NCI-H345 (cell line): ENCODE measurements around the gene UQCR10.
"Not testable (repeated sequence)": the region's sequence is repeated elsewhere in the genome, so short reads cannot be mapped to it uniquely, and the experiment has no call there.

Source experiments
- DNase-seq: peaks from one replicate; lab custom pipeline; 2025; lab: John Stamatoyannopoulos, UW

The UQCR10 gene

DNA sequence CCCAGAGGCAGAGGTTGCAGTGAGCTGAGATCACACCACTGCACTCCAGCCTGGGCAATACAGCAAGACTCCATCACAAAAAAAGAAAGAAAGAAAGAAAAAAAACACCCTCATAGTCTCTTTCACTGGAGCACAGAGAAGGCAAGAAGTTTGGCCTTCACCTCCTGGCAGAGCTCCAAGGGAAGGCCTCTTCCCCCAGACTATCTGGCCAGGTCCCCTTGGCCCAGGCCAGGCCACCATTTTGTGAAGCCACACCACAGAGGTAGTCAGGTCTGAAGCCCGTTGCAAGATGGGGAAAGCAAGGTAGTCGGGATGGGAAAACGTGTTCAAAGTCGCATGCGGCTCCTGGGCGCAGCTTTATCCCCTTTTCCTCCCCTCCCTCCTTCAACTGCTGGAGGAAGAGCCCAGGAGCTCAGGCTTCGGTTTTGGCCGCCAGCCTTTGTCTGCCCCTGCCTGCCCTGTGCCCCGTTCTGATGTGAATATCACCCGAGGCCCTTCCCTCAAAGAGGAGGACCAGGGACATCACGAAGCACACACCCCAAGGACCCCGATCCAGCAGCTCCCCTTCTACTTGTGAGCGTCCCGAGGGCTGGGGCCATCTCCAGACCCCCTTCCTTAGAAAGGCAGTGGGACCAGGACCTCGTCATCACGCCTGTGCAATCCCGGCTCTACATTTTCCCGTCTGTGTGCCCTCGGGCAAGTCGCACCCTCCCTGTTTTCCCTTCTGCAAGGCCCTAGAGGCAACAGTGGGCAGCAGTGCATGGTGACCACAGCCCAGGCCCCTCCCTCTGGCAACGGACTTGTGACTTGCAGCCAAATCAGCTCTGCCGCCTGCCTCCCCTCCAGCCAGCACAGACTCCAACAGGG lies 29.7 kb upstream of the UQCR10 start:
- DNase-seq = no peak

DNA sequence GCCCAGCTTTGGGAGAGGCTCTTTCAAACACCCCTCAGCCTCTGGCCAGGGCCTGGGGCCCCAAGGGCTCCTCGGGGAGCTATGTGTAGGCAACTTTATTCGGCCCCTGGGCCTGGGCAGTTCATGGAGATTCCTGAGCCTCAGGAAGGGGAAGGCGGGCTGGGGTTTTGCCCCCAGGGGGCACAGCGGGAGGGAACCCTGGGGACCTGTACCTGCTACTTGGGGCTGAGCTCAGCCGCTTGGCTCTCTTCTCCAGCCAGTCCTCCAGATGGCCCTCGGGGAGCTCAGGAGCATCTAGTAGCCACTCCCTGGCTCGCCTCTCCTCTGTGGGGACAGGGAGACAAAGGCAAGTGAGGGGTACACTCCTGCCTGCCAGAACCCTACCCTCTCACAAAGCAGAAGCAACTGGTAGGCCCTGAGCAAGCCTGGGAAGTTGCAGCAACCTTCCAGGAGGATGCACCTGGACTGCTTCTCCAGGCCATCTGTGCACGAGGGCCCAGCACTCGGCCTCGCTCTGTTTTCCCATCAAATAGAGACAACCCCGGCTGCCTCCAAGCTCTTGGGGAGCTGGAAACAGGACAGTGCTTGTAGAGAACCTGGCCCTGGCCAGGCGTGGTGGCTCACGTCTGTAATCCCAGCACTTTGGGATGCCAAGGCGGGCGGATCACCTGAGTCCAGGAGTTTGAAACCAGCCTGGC lies 28.9 kb upstream of the UQCR10 start:
- DNase-seq = no peak

DNA sequence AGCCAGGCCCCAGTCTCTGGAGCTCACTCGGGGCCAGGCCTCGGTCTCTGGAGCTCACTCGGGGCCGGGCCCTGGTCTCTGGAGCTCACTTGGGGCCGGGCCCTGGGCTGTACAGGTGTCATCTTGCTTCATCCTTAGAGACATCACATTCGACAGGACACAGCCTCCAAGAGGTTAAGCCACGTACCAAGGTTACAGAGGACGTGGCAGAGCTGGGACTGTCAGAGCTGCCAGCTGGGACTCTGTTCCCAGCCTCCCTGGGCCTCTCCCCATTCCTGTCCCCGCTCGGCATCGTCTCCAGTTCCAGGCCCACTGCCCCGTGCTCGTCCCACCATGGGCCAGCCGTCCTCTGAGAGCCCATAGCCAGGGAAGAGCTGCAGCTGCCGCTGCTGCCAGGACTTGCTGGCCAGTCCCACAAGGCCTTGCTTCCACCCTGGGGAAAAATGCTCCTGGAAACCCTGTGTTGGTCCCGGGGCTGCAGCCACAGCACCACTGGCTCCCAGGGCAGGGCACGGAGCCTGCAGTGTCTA lies 27.8 kb upstream of the UQCR10 start:
- DNase-seq = no peak

DNA sequence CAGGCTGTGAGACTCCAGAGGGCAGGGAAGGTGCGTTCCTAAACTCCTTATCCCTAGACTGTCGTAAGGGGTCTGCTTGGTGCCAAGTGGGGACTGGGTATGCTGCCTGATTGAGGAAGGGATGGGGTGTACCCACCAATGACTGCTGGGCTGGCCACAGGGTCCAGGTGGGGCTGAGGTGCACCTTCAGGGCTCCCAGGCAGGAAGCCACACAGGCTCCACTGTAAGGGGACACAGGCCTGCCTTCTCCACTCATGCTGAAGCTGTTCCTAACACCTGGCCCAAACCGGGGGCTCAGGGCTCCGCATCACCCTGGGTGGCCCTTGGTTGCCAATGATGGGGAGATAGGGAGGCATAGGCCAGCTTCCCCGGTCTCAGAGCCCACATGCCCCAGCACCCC lies 27.0 kb upstream of the UQCR10 start:
- DNase-seq = no peak

DNA sequence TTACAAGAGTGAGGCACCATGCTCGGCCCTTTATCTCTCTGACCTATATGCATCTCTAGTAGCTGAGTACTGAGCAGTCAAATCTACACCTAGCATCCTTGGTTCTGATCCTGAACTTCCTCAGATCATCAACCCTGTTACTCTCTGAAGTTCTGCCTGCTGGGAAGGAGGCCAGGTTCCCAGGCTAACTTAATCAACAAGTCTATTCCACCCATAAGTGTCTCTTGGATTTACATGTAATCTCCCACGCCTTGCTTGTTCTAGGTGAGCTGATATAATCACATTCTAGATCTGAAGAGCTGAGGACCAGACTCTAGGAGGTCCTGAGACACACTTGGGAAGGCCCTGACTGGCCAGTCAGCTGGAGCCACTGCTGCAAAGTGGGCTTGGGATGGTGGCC lies 25.2 kb upstream of the UQCR10 start:
- DNase-seq = no peak

DNA sequence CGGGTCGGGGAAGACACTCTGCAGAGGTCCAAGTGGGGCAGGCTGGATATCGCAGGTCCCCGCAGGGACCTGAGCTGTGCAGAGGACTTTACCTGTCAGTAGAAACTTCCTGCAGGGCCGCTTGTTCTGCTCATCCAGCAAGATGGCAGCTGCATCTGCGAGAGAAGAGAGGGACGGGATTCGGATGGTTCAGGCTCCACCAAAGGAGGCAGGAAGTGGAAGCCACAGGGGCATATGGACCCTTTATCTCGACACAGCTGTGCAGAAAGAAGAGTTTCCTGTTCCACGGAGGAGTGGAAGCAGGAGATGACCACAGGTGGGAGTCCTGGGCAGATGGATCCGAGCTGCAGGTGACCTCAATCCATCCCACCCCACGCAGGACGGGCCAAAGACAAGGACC lies 24.8 kb upstream of the UQCR10 start:
- no peak for DNase-seq

DNA sequence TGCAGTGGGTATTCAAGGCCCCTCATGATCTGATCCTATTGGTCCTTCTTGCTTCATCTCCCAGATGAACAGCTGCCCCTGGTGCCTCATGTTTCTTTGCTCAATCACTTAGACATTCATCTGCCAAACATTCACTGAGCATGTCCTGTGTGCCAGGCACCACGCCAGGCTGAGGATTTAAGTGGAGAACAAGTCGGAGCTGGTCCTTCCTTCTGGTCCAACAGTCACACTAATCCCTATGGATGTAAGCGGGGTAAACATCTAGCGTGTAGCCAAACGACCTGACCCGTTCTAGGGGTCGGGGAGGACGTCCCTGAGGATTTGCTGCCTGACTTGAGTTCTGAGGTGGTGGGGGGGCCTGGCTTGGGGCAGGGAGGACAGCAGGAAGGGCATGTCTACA lies 22.3 kb upstream of the UQCR10 start:
- DNase-seq = peak; percentile 66

DNA sequence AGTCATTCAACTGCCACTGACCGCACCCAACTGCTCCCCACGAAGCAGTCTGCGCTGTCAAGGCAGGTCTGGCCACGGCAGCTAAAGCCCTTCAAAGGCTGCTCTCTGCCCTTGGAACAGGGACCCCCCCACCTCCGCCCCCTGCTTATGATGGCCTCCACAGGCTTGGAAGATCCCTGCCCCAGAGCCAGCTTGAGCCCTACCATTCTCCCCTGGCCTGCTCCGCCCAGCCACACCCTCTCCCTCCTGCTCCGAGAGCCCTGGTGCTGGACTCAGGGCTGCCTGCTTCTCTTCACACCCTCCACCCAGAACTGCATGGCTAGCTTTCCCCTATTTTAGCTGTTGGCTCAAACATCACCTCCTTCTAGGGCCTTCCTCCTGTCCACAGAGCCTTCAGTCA lies 19.3 kb upstream of the UQCR10 start:
- no peak for DNase-seq

GRCh38 chr22:29748248-29748893 lies 18.8 kb upstream of the UQCR10 start:
- DNase-seq = no peak

- DNase-seq = no peak
These were observed 17.1 kb upstream of the UQCR10 start for GRCh38 chr22:29750029-29750428.

GRCh38 chr22:29750559-29751538 lies 16.3 kb upstream of the UQCR10 start:
- DNase-seq = no peak

- no peak for DNase-seq
These were observed 15.5 kb upstream of the UQCR10 start for GRCh38 chr22:29751669-29752068.

- no peak for DNase-seq
These were observed 13.1 kb upstream of the UQCR10 start for GRCh38 chr22:29753808-29754657.

GRCh38 chr22:29754658-29755395 lies 12.3 kb upstream of the UQCR10 start:
- DNase-seq = not testable (repeated sequence)

DNA sequence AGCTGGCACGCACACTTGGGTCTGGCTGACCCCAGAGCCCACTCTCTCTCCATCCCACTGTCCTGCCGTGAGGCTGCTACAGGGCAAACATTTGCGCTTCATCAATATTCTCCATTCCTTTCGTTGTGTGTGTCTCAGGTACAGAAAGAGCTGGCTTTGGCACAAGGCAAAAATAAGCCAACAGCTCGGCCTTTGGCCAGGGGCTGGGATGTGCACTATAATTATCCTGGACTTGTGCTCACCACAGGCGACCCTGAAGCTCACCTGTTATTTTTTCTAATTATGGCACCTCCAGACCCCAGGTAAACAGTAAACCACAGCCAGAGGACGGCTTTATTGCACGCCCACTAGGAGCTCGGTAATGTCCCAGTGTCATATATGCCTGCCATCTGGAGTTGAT lies 11.3 kb upstream of the UQCR10 start:
- DNase-seq = no peak

DNA sequence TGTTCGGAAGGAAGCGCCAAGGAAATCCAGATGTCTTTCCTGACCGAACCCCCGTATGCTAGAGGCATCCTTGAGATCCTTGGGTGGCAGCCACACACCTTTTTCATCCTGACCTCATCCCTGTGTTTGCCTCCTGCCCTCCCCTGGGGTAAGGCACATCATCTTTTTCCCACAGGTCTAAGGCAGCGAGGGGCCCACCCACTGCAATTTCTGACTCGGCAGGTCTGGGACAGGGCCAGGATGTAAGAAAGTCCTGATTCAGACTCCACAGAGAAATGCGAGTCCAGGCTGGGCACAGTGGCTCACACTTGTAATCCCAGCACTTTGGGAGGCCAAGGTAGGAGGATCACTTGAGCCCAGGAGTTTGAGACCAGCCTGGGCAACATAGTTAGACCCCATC lies 10.8 kb upstream of the UQCR10 start:
- DNase-seq = no peak

- no peak for DNase-seq
These were observed 10.1 kb upstream of the UQCR10 start for GRCh38 chr22:29757096-29757495.

DNA sequence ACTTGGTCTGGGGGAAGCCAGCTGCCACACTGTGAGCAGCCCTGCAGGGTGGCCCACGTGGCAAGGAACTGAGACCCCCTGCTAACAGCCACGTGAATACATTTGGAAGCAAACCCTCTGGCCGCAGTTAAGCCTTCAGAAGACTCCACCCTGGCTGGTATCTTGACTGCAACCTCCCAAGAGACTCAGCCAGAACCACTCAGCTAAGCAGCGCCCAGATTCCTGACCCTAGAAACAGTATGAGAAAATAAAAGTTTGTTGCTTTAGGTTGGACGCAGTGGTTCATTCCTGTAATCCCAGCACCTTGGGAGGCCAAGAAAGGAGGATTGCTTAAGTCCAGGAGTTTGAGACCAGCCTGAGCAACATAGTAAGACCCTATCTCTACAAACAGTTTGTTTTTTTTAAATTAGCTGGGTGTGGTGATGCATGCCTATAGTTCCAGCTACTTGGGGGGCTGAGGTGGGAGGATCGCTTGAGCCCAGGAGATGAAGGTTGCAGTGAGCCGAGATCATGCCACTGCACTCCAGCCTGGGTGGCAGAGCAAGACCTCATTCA lies 9.0 kb upstream of the UQCR10 start:
- DNase-seq = no peak

GRCh38 chr22:29758959-29759358 lies 8.2 kb upstream of the UQCR10 start:
- no peak for DNase-seq

DNA sequence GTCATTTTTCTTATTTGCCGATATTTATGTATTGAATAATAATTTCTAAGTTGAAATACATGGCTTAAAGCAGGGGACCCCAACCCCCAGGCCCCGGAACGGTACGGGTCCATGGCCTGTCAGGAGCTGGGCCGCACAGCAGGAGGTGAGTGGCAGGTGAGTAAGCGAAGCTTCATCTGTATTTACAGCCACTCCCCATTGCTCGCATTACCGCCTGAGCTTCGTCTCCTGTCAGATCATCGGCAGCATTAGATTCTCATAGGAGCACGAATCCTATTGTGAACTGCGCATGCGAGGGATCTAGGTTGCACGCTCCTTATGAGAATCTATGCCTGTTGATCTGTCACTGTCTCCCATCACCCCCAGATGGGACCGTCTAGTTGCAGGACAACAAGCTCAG lies 4.9 kb upstream of the UQCR10 start:
- no peak for DNase-seq
